Activated CD4-positive, alpha-beta T cell treated with anti-CD3 and anti-CD28 coated beads for 1 hour (primary cell): ENCODE results near the gene DYSF.

Source experiments
- DNase-seq: peaks from one replicate; pipeline ENCODE4 v3.0.0-alpha.2; 2020

DYSF gene

GRCh38 chr2:71605173-71605641 lies 151.8 kb downstream of the DYSF start:
- no peak for DNase-seq

GRCh38 chr2:71605781-71606241 lies 152.4 kb downstream of the DYSF start:
- no peak for DNase-seq

- no peak for DNase-seq
Measured at GRCh38 chr2:71606244-71606643, 152.9 kb downstream of the DYSF start.

- DNase-seq = no peak
Measured at GRCh38 chr2:71607151-71607889, 154.0 kb downstream of the DYSF start.

- no peak for DNase-seq
Measured at GRCh38 chr2:71608034-71608433, 154.7 kb downstream of the DYSF start.

- no peak for DNase-seq
Measured at GRCh38 chr2:71608441-71608840, 155.1 kb downstream of the DYSF start.

- DNase-seq = no peak
Measured at GRCh38 chr2:71609029-71609428, 155.7 kb downstream of the DYSF start.

- no peak for DNase-seq
Measured at GRCh38 chr2:71609441-71609840, 156.1 kb downstream of the DYSF start.

- no peak for DNase-seq
Measured at GRCh38 chr2:71609958-71610357, 156.6 kb downstream of the DYSF start.

- no peak for DNase-seq
Measured at GRCh38 chr2:71610671-71611070, 157.3 kb downstream of the DYSF start.

GRCh38 chr2:71611247-71611646 lies 157.9 kb downstream of the DYSF start:
- DNase-seq = no peak

GRCh38 chr2:71611781-71612527 lies 158.6 kb downstream of the DYSF start:
- peak; percentile 1 for DNase-seq

GRCh38 chr2:71612581-71613402 lies 159.4 kb downstream of the DYSF start:
- no peak for DNase-seq

- DNase-seq = peak; percentile 2
Measured at GRCh38 chr2:71613403-71613952, 160.1 kb downstream of the DYSF start.

- DNase-seq = peak; percentile 1
Measured at GRCh38 chr2:71613953-71614925, 160.9 kb downstream of the DYSF start.

- peak; percentile 2 for DNase-seq
Measured at GRCh38 chr2:71614976-71615766, 161.8 kb downstream of the DYSF start.

GRCh38 chr2:71615767-71616730 lies 162.7 kb downstream of the DYSF start:
- no peak for DNase-seq

- DNase-seq = no peak
Measured at GRCh38 chr2:71617266-71617665, 163.9 kb downstream of the DYSF start.

GRCh38 chr2:71618327-71619113 lies 165.2 kb downstream of the DYSF start:
- DNase-seq = no peak
